ENCODE measurements around the gene ASMTL. TPM values are rescaled to one million over a fixed set of nuclear protein-coding genes. Genes with fewer than 3 reads are reported as not detected.

ASMTL gene
- total and polyA plus RNA-seq, 2 experiments from 2014 or later, result 36.5 to 43.8 TPM

DNA sequence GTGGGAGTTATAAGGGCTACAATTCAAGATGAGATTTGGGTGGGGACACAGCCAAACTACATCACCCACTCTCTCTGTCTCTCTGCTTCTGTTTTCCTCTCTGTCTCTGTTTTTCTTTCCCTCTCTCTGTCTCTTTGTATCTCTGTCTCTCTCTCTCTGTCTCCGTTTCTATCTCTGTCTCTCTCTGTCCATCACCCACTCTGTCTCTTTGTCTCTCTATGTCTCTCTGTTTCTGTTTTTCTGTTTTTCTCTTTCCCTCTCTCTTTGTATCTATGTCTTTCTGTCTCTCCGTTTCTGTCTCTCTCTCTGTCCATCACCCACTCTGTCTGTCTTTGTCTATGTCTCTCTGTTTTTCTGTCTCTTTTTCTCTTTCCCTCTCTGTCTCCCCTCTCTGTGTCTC, 90.8 kb downstream of the ASMTL start:
- no peak for DNase-seq (ENCODE audit: low read depth in 1 of 2, low spot score in 1 of 2)
- peaks cover 22% of the 10 kb centered on the region for H3K36me3 ChIP-seq
- no peak overlapping the region for H3K27ac ChIP-seq
- TF ChIP-seq, protein P1, sequence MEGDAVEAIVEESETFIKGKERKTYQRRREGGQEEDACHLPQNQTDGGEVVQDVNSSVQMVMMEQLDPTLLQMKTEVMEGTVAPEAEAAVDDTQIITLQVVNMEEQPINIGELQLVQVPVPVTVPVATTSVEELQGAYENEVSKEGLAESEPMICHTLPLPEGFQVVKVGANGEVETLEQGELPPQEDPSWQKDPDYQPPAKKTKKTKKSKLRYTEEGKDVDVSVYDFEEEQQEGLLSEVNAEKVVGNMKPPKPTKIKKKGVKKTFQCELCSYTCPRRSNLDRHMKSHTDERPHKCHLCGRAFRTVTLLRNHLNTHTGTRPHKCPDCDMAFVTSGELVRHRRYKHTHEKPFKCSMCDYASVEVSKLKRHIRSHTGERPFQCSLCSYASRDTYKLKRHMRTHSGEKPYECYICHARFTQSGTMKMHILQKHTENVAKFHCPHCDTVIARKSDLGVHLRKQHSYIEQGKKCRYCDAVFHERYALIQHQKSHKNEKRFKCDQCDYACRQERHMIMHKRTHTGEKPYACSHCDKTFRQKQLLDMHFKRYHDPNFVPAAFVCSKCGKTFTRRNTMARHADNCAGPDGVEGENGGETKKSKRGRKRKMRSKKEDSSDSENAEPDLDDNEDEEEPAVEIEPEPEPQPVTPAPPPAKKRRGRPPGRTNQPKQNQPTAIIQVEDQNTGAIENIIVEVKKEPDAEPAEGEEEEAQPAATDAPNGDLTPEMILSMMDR (IDR thresholded peaks at IDR 0.05; ENCODE audit: low read depth, low read length), result no peak
- no peaks in the 10 kb centered on the region for H3K4me1 ChIP-seq (ENCODE audit: low read depth)
- H3K9me3 ChIP-seq (ENCODE audit: low read depth), result no peaks in the 10 kb centered on the region
- no peaks in the 10 kb centered on the region for H3K27me3 ChIP-seq
- H3K4me3 ChIP-seq, result no peak overlapping the region

DNA sequence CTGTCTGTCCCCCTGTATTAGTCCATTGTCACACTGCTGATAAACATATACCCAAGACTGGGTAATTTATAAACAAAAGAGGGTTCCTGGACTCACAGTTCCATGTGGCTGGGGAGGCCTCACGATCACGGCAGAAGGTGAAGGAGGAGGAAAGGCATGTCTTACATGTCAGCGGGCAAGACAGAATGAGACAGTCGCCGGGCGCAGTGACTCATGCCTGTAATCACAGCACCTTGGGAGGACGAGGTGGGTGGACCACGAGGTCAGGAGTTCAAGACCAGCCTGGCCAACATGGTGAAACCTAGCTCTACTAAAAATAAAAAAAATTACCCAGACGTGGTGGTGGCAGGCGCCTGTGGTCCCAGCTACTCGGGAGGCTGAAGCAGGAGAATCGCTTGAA, 91.4 kb downstream of the ASMTL start:
- no peak for DNase-seq (ENCODE audit: low read depth in 1 of 2, low spot score in 1 of 2)
- Histone ChIP-seq H3K4me1 (ENCODE audit: low read depth) (no peaks in the 10 kb centered on the region), H3K36me3 (peaks cover 22% of the 10 kb centered on the region), H3K4me3 (no peak overlapping the region), H3K27ac (no peak overlapping the region), H3K9me3 (ENCODE audit: low read depth) (no peaks in the 10 kb centered on the region), H3K27me3 (no peaks in the 10 kb centered on the region)
- TF ChIP-seq, protein P1 (IDR thresholded peaks at IDR 0.05; ENCODE audit: low read depth, low read length), result no peak

DNA sequence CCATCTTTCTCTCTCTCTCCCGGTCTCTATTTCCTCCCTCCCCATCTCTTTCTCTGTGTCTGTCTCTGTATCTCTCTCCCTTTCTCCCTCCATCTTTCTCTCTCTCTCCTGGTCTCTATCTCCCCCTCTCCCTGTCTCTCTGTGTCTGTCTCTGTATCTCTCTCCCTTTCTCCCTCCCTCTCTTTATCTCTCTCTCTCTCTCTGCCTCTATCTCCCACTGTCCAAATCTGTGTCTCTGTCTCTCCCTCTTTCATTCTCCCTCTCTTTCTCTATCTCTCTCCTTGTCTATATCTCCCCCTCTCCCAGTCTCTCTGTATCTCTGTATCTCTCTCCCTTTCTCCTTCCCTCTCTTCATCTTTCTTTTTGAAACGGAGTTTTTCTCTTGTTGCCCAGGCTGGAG, 92.5 kb downstream of the ASMTL start:
- Histone ChIP-seq H3K4me1 (ENCODE audit: low read depth) (no peaks in the 10 kb centered on the region), H3K9me3 (ENCODE audit: low read depth) (no peaks in the 10 kb centered on the region), H3K27me3 (no peaks in the 10 kb centered on the region), H3K36me3 (peaks cover 22% of the 10 kb centered on the region), H3K4me3 (no peak overlapping the region), H3K27ac (no peak overlapping the region)
- DNase-seq (ENCODE audit: low read depth in 1 of 2, low spot score in 1 of 2), result no peak
- TF ChIP-seq, protein P1 (IDR thresholded peaks at IDR 0.05; ENCODE audit: low read depth, low read length), result no peak

DNA sequence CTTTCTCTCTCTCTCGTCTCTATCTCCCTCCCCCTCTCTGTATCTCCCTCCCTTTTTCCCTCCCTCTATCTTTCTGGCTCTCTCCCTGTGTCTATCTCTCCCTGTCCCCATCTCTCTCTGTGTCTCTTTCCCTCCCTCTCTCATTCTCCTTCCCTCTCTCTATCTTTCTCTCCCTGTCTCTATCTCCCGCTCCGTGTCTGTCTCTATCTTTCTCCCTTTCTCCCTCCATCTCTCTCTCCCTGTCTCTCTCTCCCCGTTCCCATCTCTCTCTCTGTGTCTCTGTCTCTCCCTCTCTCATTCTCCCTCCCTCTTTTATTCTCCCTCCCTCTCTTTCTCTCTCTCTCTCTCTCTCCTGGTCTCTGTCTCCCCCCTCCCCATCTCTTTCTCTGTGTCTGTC, 93.2 kb downstream of the ASMTL start:
- TF ChIP-seq, protein P1 (IDR thresholded peaks at IDR 0.05; ENCODE audit: low read depth, low read length), result no peak
- Histone ChIP-seq H3K9me3 (ENCODE audit: low read depth) (no peaks in the 10 kb centered on the region), H3K4me3 (no peak overlapping the region), H3K27ac (no peak overlapping the region), H3K36me3 (peaks cover 19% of the 10 kb centered on the region), H3K4me1 (ENCODE audit: low read depth) (no peaks in the 10 kb centered on the region), H3K27me3 (no peaks in the 10 kb centered on the region)
- no peak for DNase-seq (ENCODE audit: low read depth in 1 of 2, low spot score in 1 of 2)

DNA sequence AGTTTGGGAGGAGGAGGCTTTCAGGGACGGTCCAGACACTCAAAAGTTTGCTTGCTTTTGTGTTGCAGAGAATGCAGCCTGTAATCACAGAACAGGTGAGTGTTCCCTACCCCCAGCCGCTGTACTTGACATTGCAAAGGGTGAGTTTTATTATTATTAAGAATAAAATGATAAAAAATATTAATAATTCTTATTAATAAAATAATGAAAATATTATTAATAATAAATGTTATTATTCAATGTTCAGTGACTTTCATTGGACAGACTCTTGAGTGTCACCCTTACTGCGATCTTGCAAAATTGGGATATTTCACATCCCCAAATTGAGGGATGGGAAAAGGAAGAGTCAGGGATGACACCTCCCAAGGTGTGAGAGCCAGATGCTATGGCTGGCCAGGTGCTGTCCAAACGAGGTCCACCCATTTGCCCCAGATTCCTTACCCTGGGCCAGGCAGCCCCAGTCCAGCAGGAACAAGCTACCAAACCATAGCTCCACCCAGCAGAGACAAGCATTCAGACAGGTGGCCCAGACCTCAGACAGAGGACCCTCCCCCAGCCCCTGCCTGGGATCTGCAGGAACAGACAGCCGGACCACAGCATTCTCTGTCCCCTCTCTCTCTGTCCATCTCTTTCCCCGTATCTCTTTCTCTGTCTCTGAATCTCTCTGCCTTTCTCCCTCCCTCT, 93.8 kb downstream of the ASMTL start:
- no peak overlapping the region for H3K4me3 ChIP-seq
- TF ChIP-seq, protein P1 (IDR thresholded peaks at IDR 0.05; ENCODE audit: low read depth, low read length), result no peak
- no peaks in the 10 kb centered on the region for H3K4me1 ChIP-seq (ENCODE audit: low read depth)
- H3K36me3 ChIP-seq, result peaks cover 19% of the 10 kb centered on the region
- no peaks in the 10 kb centered on the region for H3K9me3 ChIP-seq (ENCODE audit: low read depth)
- no peak overlapping the region for H3K27ac ChIP-seq
- no peak for DNase-seq (ENCODE audit: low read depth in 1 of 2, low spot score in 1 of 2)
- H3K27me3 ChIP-seq, result no peaks in the 10 kb centered on the region

Measured in cardiac muscle cell (in vitro differentiated cells and primary cell).